ENCODE results near the gene CNKSR2.

CNKSR2 gene

GRCh38 chrX:21620234-21620633 lies 246.0 kb downstream of the CNKSR2 start:
- DNase-seq = no peak

- no peak for DNase-seq
These were observed 249.7 kb downstream of the CNKSR2 start for GRCh38 chrX:21623778-21624501.

GRCh38 chrX:21632027-21632426 lies 257.8 kb downstream of the CNKSR2 start:
- DNase-seq = no peak

GRCh38 chrX:21638311-21638710 lies 264.1 kb downstream of the CNKSR2 start:
- no peak for DNase-seq

DNA sequence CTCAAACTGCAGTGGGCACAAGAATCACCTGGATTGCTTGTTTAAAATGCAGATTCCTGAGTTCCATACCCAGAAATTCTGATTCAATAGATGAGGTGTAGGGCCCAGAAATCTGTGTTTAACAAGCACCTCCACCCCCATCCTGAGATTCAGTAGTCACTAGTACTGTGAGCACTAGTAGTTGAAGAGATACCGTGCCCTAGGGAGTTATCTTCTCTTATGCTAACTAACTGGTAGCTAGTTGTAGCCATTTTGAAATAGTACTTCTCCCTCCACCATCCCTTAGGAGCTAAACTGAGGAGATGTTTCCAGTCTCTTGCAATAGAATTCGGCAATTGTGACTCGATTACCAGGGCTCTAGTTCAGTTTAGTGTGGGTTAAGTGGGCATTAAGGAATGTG lies 265.6 kb downstream of the CNKSR2 start:
- DNase-seq = no peak

DNA sequence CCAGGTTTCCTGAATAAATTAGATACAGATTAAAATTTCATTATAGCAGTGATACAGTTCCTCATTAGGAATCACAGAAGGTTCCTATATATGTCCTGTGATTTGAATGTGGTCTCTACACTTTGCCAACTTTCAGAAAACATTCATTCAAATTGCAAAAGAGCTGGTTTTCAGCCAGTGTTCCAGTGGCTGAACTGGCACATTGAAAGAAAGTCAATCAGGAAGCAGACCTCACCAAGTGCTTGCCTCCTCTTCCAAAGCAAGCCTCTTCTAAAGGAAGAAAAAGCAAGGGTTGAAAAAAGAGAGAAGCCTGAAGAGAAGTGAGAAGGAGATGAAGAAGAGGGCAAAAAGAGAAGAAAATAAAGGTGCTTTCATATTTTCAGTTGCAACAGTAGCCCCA lies 271.2 kb downstream of the CNKSR2 start:
- no peak for DNase-seq

- no peak for DNase-seq
These were observed 271.7 kb downstream of the CNKSR2 start for GRCh38 chrX:21645886-21646285.

DNA sequence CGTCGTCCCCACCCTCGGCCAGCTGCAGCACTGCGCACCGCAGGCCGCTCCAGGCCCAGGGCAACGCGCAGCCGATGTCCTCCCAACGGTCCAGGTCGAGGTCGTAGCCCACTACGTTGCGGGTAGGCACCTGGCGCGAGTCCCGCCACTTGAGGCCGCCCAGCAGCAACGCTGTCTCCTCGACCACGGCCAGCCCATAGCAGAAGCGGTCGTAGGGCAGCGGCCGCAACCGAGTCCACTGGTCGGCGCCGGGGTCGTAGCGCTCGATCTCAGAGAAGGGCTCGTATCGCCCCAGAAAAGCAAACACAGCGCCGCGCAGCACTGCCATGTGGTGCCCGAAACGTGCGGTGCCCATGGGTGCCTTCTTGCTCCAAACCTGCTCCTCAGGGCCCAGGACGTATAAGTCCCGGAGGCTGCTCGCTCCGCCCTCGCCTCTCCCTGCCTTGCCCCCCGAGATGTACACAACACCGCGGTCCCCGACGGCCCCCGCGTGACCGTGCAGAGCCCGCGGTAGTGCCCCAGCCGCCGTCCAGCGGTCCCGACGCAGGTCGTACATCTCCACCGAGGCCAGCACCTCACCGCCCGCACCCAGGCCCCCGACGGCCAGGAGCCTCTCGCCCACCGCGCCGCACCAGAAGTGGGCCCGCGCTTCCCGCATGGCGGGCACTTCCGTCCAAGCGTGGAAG lies 281.8 kb downstream of the CNKSR2 start:
- no peak for DNase-seq

DNA sequence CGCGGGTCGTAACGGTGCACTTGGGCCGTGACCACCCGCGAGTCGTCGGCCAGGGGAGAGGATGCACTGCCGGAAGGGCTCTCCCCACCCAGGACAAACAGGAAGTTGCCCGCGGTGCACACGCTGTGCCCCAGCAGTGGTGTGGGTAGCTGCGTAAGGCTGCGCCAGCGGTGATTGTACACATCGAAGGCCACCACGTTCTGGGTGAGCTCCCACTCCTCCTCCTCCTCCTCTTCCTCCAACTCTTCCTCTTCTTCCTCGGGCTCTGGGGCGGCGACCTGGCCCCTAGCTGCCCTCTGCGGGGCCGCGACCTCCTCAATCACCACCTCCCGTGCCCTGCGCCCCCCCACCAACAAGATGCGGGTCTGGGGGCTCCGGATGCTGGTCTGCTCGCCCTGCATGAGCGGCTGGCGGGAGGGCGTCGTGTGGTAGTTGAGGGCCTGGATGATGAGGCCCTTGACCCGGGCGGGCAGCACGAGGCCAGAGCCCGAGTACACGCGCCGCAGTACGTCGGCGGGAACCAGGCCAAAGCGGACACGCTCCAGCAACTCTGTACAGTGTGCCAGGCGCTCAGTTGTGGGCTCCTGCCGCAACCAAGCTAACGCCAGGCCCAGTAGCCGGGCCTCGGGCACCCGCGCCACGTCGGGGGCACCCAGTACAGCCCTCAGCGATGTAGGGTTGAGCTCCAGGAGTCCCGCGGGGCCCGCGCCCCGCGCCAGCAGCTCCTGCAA lies 282.5 kb downstream of the CNKSR2 start:
- no peak for DNase-seq

DNA sequence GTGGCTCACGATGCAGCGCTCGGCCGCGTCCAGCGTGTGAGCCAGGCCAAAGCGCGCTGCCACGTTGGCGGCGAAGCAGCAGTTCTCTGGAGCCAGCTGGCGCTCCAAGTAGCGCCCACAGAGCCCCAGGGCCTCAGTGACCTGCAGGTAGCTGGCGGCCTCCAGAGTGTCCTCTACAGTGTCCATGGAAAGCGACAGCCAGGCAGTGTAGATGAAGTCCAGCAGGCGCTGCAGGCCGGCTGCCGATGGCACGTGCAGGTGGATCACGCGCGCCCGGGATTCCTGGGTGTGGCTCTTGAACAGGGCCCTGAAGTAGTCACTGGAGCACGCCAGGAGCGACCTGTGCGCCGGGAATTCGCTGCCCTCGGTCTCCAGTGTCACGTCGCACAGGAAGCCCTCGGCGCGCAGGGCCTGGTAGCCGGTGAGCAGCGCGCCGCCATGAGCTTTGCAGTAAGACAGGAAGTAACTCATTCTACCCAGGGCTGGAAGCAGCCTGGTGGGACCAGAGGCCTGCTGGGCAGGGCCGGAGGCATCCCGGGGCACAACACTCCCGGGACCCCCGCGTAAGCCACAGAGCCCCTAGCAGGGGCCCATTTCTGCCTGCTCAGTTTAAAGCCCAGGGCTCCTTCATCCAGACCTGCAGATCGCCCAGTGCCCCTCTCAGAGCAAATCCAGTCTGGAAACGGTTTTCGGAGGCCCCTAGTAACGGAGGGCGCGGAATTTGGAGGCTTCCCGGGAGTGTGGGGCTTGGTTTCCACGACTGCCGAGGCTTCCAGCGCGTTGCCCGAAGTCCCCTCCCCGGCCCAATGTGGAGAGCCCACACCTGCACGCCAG lies 283.3 kb downstream of the CNKSR2 start:
- DNase-seq = peak; percentile 58

DNA sequence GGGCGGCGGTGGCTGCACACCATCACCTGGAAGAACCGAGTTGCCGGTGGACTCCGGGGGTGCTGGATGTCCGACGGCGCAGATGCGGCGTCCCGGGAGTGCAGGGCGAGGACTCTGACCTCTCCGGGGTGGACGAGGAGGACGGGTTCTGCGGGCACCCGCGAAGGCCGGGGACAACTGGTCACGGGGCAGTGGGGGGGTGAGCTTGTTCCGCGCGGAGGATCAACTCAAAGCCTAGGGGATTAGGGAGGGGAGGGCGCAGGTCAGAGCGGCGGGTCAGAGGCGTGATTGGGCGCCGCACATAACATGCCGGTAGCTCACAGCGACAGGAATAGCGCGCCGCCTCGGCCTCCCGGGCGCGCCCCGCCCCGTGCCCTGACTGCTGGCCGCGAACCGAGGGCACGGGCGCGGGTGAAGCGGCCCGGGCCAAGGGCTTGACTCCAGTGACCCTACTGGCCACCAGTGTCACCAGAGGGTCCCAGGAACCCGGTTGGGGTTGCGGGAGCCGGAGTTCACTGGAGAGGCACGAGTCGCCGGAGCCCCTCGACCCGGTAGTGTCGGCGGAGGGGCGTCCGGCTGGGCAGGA lies 284.0 kb downstream of the CNKSR2 start, which contains the start of gene KLHL34:
TSS of gene KLHL34 (minus strand) at position 179 of the 586 bp plus-strand sequence. CDS start 542 bp downstream, outside the sequence.
- DNase-seq = peak; percentile 58

GRCh38 chrX:21658746-21659145 lies 284.5 kb downstream of the CNKSR2 start:
- DNase-seq = peak; percentile 59

GRCh38 chrX:21659320-21659719 lies 285.1 kb downstream of the CNKSR2 start:
- no peak for DNase-seq

DNA sequence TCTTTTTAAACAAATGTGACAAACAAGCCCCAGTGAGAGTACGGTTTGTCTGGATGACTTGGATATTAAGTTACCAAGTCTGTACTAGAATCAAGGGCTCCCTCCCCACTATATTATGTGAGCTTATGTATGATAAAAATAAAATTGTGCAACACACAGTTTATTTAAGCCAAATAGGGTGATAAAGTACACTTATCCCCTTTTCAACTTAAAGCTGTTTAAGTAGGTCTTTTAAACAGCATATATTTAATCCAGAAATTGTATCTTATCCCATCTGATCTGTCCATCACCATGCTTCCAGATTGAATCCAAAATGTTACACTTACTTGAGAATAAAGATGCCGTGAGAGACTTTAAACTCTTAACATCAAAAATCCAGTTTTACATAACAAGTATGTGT lies 285.9 kb downstream of the CNKSR2 start:
- no peak for DNase-seq

GRCh38 chrX:21661316-21661715 lies 287.1 kb downstream of the CNKSR2 start:
- DNase-seq = no peak

DNA sequence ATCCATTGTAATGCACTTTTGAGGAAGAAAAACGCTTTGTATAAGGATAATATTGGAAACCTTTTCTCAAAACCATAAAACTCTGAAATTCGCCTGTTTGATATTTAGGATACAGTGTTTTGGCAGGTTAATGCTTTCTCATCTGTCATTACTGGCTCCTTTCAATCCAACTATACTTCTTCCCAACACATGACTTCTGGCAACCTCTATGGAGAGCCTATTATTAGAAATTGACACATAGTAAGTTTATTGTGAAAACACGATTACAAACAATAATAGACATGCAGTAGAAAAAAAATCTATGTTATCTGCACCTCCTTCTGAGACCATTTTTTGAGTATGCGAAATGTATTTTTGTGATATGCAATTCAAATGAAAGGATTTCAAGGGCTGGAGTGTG lies 288.5 kb downstream of the CNKSR2 start:
- DNase-seq = no peak

GRCh38 chrX:21666252-21666651 lies 292.0 kb downstream of the CNKSR2 start:
- DNase-seq = no peak

- no peak for DNase-seq
These were observed 292.5 kb downstream of the CNKSR2 start for GRCh38 chrX:21666679-21667078.

GRCh38 chrX:21674430-21675186 lies 300.4 kb downstream of the CNKSR2 start:
- DNase-seq = no peak

- DNase-seq = no peak
These were observed 301.7 kb downstream of the CNKSR2 start for GRCh38 chrX:21675931-21676330.

DNA sequence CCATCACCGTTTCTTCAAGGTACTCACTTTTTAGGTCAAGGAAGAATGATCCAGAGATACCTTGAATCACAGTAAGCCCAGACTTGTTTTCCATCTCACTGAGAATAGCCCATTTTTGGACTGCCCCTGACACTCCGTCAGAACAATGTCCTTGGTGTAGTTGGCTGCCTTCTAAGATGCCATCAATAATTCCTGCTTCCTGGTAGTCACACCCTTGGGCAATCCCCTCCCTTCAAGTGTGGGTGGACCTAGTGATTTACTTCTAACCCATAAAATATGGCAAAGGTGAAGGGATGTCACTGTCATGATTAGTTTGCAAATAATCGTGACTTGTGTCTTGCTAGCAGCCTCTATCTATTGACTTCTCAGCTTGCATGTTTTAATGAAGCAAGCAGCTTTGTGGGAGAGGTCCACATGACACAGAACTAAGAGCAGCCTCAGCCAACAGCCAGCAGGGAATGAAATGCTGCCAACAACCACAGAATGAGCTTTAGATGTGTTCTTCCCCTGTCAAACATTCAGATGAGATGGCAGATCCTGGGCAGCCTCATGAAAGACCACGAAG lies 303.9 kb downstream of the CNKSR2 start:
- DNase-seq = no peak

Data from activated effector memory CD4-positive, alpha-beta T cell treated with anti-CD3 and anti-CD28 coated beads, Interleukin-2, amount 50 U/mL, for 16 hours (primary cell).